Esophagus squamous epithelium (tissue), 4 donors: Measurements from ENCODE around the gene BABAM2.

Source experiments
- POLR2A ChIP-seq, 4 donors: fragments of 450-650 bp; IDR thresholded peaks; one replicate each; pipeline ENCODE4 v1.6.1; 2017; ENCODE audit warnings: antibody characterized with exemption in 4 of 4, mild to moderate bottlenecking in 4 of 4, moderate library complexity in 3 of 4
- TF ChIP-seq, protein P1 (sequence below), 6 experiments: fragments of 450-650 bp in 4 of 6; fragments of 200-600 bp in 2 of 6; sonication (generic) in 2 of 6; IDR thresholded peaks; one replicate each; pipeline ENCODE4 v1.5.1; 2016 to 2019; ENCODE audit warnings: antibody characterized with exemption in 6 of 6, mild to moderate bottlenecking in 4 of 6, moderate library complexity in 4 of 6

- TF ChIP-seq, protein P1, sequence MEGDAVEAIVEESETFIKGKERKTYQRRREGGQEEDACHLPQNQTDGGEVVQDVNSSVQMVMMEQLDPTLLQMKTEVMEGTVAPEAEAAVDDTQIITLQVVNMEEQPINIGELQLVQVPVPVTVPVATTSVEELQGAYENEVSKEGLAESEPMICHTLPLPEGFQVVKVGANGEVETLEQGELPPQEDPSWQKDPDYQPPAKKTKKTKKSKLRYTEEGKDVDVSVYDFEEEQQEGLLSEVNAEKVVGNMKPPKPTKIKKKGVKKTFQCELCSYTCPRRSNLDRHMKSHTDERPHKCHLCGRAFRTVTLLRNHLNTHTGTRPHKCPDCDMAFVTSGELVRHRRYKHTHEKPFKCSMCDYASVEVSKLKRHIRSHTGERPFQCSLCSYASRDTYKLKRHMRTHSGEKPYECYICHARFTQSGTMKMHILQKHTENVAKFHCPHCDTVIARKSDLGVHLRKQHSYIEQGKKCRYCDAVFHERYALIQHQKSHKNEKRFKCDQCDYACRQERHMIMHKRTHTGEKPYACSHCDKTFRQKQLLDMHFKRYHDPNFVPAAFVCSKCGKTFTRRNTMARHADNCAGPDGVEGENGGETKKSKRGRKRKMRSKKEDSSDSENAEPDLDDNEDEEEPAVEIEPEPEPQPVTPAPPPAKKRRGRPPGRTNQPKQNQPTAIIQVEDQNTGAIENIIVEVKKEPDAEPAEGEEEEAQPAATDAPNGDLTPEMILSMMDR (IDR thresholded peaks at IDR 0.05): no peak
- TF ChIP-seq POLR2A (IDR thresholded peaks at IDR 0.05): no peak
Observed at GRCh38 chr2:28209864-28210263, 319.3 kb downstream of the BABAM2 start.
